ENCODE measurements around the gene DDRGK1. TPM values are rescaled to one million over a fixed set of nuclear protein-coding genes. Genes with fewer than 3 reads are reported as not detected.

Gene DDRGK1
- total and polyA plus RNA-seq, 2 of the 4 experiments (the other 2 are of a cell fraction) = 12.2 to 29.6 TPM

DNA sequence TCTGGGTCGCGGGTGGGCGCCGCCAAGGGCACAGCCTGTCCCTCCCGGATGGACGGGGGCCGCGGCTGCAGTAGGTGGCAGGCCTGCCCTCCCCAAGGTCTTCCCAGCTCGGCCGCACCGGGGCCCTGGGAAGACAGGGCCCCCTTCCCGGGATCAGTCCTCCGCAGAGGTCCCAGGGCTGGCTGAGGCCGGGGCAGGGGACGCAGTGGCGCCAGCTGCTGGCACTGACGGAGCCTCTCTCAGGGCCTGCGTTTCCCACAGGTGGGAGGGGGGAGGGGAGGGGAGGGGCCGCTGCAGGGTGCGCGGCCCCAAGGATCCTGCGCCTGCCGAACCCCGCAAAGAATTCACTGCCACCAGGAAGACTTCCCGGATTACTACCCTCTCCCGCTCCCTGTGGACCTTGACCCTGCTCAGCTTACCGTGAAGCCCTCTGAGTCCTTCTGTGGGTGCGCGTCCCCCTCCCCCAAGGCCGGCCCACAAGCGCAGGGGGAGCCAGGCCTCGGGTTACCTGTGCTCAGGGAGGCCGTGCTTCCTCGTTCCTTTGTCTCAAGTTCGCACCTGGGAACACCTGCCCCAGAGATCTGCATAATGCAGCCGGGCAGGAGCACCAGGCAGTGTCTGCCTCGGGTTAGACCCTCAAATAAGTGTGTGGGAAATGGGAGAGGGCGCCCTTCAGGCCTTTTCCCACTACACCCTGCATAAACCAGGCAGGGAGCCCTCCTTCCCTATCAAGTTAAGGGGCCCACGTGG, 36.2 kb downstream of the DDRGK1 start:
- H2BK5ac ChIP-seq (ENCODE audit: low read depth, low read length, poor library complexity, severe bottlenecking) = no peak overlapping the region
- no peak overlapping the region for H4K5ac ChIP-seq (ENCODE audit: low read depth, low read length)
- peaks cover 0 to 2% of the 10 kb centered on the region in 2 experiments; a peak in 1 of 4 replicates for H3K79me1 ChIP-seq (ENCODE audit: low read depth in 1 of 2, low read length in 2 of 2)
- POLR2A ChIA-PET (ENCODE audit: unreplicated experiment) = no interaction called here
- H4K20me1 ChIP-seq (ENCODE audit: insufficient read depth, low read length) = no peaks in the 10 kb centered on the region
- H2BK15ac ChIP-seq (ENCODE audit: low read depth, low read length) = no peak overlapping the region
- no TSS peak for BruUV-seq (replicated peaks)
- H3K4me1 ChIP-seq (ENCODE audit: control insufficient read depth, insufficient read depth, low read length) = peaks cover 5% of the 10 kb centered on the region; the same call in 1 of the 2 replicates
- H3K9ac ChIP-seq (ENCODE audit: low read depth, low read length) = no peak overlapping the region
- no peaks in the 10 kb centered on the region for H3K36me3 ChIP-seq (ENCODE audit: control insufficient read depth, insufficient read depth, low read length)
- no peak overlapping the region for H4K91ac ChIP-seq (ENCODE audit: insufficient read depth, low read depth, low read length)
- H3K18ac ChIP-seq (ENCODE audit: low read depth, low read length) = no peak overlapping the region
- in situ Hi-C loops (cut with MboI; ENCODE audit: low sequenced_read_pairs) = no loop called here
- no peak overlapping the region for H3K27ac ChIP-seq (ENCODE audit: insufficient read depth, low read length)
- ATAC-seq (ENCODE audit: low read depth) (no peak), DNase-seq (no peak)
- H3K27me3 ChIP-seq (ENCODE audit: control insufficient read depth, insufficient read depth, low read length) = peaks cover 31% of the 10 kb centered on the region
- no peak overlapping the region for H2BK120ac ChIP-seq (ENCODE audit: low read depth, low read length)
- H3K56ac ChIP-seq (ENCODE audit: extremely low read depth, insufficient read depth, low read length) = no peak overlapping the region
- dilution Hi-C loops (cut with HindIII; ENCODE audit: low sequenced_read_pairs, unreplicated experiment) = no loop called here
- no peak overlapping the region for H3K4me2 ChIP-seq (ENCODE audit: low read depth, low read length)
- no peaks in the 10 kb centered on the region for H3K9me3 ChIP-seq (ENCODE audit: control insufficient read depth, insufficient read depth, low read length)
- WGBS, 2 experiments (ENCODE audit: extremely low coverage in 2 of 2, insufficient read length in 1 of 2) = 14% methylated on average over 14 of the region's 39 CpGs; no CpG with 5 or more reads in 1 of the 2 experiments
- H3K4me3 ChIP-seq (ENCODE audit: insufficient read depth, low read depth, low read length) = no peak overlapping the region
- peak overlapping the region; percentile 43 for H2AFZ ChIP-seq (replicated peaks; ENCODE audit: low read length, poor library complexity)
- no peak overlapping the region for H3K23ac ChIP-seq (ENCODE audit: low read depth, low read length)
- no peak overlapping the region for H4K8ac ChIP-seq (ENCODE audit: low read depth in 2 of 2, low read length in 2 of 2)
- peak overlapping the region; percentile 50 for H2AK9ac ChIP-seq (replicated peaks; ENCODE audit: low read depth, low read length, poor library complexity)
- H3K4ac ChIP-seq (ENCODE audit: low read depth, low read length) = no peak overlapping the region
- H2BK20ac ChIP-seq (ENCODE audit: low read depth, low read length) = no peak overlapping the region
- CTCF ChIA-PET = no interaction called here
- no peak overlapping the region for H3K14ac ChIP-seq (replicated peaks; ENCODE audit: low read depth, low read length)
- intact Hi-C loops (cut with micrococcal nuclease) = no loop called here
- TF ChIP-seq CEBPB (IDR thresholded peaks at IDR 0.05; ENCODE audit: low read depth, low read length) = no peak
- TF ChIP-seq NFE2L2 (IDR thresholded peaks at IDR 0.05; ENCODE audit: low read depth, low read length) = no peak
- no peak for TF ChIP-seq CHD1 (IDR thresholded peaks at IDR 0.05; ENCODE audit: low read depth, low read length)
- TF ChIP-seq FOS (IDR thresholded peaks at IDR 0.05; ENCODE audit: low read depth, low read length) = no peak
- no peak for TF ChIP-seq SMC3 (IDR thresholded peaks at IDR 0.05; ENCODE audit: low read depth, low read length)
- no peak for TF ChIP-seq MXI1 (IDR thresholded peaks at IDR 0.05; ENCODE audit: borderline replicate concordance, low read depth, low read length)
- no peak for TF ChIP-seq RCOR1 (IDR thresholded peaks at IDR 0.05; ENCODE audit: insufficient replicate concordance, low read length)
- TF ChIP-seq POLR2A (IDR thresholded peaks at IDR 0.05; ENCODE audit: low read depth, low read length) = no peak
- TF ChIP-seq BHLHE40 (IDR thresholded peaks at IDR 0.05; ENCODE audit: low read depth, low read length) = no peak
- TF ChIP-seq MAZ (IDR thresholded peaks at IDR 0.05; ENCODE audit: borderline replicate concordance, low read depth, low read length) = no peak
- no peak for TF ChIP-seq RAD21 (IDR thresholded peaks at IDR 0.05; ENCODE audit: low read length)
- TF ChIP-seq MAFK (IDR thresholded peaks at IDR 0.05; ENCODE audit: low read depth, low read length) = no peak
- TF ChIP-seq RFX5 (IDR thresholded peaks at IDR 0.05; ENCODE audit: low read depth, low read length) = no peak
- TF ChIP-seq, protein P1, sequence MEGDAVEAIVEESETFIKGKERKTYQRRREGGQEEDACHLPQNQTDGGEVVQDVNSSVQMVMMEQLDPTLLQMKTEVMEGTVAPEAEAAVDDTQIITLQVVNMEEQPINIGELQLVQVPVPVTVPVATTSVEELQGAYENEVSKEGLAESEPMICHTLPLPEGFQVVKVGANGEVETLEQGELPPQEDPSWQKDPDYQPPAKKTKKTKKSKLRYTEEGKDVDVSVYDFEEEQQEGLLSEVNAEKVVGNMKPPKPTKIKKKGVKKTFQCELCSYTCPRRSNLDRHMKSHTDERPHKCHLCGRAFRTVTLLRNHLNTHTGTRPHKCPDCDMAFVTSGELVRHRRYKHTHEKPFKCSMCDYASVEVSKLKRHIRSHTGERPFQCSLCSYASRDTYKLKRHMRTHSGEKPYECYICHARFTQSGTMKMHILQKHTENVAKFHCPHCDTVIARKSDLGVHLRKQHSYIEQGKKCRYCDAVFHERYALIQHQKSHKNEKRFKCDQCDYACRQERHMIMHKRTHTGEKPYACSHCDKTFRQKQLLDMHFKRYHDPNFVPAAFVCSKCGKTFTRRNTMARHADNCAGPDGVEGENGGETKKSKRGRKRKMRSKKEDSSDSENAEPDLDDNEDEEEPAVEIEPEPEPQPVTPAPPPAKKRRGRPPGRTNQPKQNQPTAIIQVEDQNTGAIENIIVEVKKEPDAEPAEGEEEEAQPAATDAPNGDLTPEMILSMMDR (conservative IDR thresholded peaks at IDR 0.05; ENCODE audit: low read depth, low read length) = no peak
- TF ChIP-seq, protein P2, sequence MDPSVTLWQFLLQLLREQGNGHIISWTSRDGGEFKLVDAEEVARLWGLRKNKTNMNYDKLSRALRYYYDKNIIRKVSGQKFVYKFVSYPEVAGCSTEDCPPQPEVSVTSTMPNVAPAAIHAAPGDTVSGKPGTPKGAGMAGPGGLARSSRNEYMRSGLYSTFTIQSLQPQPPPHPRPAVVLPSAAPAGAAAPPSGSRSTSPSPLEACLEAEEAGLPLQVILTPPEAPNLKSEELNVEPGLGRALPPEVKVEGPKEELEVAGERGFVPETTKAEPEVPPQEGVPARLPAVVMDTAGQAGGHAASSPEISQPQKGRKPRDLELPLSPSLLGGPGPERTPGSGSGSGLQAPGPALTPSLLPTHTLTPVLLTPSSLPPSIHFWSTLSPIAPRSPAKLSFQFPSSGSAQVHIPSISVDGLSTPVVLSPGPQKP (IDR thresholded peaks at IDR 0.05; ENCODE audit: borderline replicate concordance, low read depth, low read length) = no peak
- no peak for TF ChIP-seq USF2 (IDR thresholded peaks at IDR 0.05; ENCODE audit: low read depth, low read length)
- H2AK5ac ChIP-seq (ENCODE audit: low read depth, low read length) = no peak overlapping the region
- no peaks in the 10 kb centered on the region for H3K9me1 ChIP-seq (ENCODE audit: insufficient read depth, low read length)

Data from IMR-90 (cell line).